ENCODE results near the gene CCDC85B.

The CCDC85B gene

DNA sequence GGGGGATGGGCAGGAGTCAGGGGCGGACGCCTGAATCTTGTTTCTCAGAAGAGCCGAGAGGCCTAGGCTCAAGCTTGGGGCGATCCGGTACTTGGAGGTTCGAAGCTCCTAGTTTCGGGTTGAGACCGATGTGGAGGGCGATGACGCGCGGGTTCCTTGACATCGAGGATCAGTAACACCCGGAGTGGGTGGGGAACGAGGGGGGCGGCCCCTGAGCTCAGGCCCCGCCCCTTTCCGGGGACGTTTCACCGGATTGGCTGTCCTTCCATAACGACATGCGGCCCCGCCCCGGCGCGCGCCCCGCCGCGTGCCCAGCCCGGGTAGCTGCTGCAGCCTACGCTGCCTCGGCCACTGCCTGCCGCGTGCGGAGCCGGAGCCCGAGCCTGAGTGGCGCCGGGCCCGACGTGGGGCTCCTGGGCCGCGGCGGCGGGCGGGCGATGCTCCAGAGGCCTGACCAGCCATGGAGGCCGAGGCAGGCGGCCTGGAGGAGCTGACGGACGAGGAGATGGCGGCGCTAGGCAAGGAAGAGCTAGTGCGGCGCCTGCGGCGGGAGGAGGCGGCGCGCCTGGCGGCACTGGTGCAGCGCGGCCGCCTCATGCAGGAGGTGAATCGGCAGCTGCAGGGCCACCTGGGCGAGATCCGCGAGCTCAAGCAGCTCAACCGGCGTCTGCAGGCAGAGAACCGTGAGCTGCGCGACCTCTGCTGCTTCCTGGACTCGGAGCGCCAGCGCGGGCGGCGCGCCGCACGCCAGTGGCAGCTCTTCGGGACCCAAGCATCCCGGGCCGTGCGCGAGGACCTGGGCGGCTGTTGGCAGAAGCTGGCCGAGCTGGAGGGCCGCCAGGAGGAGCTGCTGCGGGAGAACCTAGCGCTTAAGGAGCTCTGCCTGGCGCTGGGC is at the start of gene CCDC85B:
Gene CCDC85B (plus strand): TSS at position 350 of the 895 bp plus-strand sequence. CDS start 111 bp downstream, at position 461.
- TF ChIP-seq GATA2 (IDR thresholded peaks at IDR 0.05; ENCODE audit: low read depth, low read length) (no peak), GATA3 (IDR thresholded peaks at IDR 0.05; ENCODE audit: low read depth, low read length) (no peak)

DNA sequence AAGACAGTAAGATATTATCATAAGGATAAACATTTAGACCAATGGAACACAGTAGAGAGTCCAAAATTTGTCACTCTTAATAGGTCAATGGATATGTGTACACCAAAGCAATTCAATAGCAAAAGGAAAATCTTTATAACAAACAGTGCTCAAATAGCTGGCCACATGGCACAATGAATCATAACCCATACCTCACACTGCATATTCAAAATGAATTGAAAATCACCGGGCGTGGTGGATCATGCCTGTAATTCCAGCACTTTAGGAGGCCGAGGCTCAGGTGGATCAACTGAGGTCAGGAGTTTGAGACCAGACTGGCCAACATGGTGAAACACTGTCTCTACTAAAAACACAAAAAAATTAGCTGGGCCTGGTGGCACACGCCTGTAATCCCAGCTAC is 48.3 kb upstream of the CCDC85B start:
- TF ChIP-seq GATA2 (IDR thresholded peaks at IDR 0.05; ENCODE audit: low read depth, low read length), result no peak
- TF ChIP-seq GATA3 (IDR thresholded peaks at IDR 0.05; ENCODE audit: low read depth, low read length), result no peak

DNA sequence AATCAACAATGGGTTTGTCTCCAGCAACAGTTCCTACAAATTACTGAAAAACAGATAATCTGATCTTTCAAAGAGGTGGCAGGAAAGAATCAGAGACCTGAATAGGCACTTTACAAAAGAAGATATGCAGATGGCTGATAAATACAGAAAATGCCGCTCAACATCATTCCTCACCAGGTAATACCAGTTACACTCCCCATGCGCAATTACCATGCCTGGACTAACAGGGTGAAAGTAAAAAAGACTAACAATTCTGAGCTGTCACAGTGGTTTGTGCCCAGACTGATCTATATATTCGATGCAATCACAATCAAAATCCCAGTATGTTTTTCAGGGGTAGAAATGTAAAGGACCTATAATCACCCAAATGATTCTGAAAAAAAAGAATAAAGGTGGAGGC is 46.7 kb upstream of the CCDC85B start:
- TF ChIP-seq GATA3 (IDR thresholded peaks at IDR 0.05; ENCODE audit: low read depth, low read length) (no peak), GATA2 (IDR thresholded peaks at IDR 0.05; ENCODE audit: low read depth, low read length) (no peak)

DNA sequence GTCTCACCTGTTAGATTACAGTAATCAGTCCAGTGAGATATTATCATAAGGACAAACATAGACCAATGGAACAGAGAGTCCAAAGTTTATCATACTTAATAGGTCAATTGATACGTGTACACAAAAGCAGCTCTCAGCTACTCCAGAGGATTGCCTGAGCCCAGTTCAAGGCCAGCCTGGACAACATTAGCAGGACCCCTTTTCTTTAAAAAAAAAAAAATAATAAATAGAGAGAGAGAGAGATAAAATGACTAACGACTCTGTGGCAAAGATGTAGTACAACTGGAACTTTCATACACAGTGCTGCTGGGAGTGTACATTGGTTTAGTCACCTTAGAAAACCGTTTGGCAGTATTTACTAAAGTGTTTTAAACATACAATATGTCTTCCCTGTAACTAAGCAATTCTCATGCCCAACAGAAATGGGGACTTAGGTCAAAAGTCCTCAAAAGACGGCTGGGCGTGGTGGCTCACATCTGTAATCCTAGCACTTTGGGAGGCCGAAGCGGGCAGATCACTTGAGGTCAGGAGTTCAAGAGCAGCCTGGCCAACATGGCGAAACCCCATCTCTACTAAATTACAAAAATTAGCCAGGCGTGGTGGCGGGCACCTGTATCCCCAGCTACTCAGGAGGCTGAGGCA is 46.1 kb upstream of the CCDC85B start:
- no peak for TF ChIP-seq GATA2 (IDR thresholded peaks at IDR 0.05; ENCODE audit: low read depth, low read length)
- TF ChIP-seq GATA3 (IDR thresholded peaks at IDR 0.05; ENCODE audit: low read depth, low read length), result no peak

DNA sequence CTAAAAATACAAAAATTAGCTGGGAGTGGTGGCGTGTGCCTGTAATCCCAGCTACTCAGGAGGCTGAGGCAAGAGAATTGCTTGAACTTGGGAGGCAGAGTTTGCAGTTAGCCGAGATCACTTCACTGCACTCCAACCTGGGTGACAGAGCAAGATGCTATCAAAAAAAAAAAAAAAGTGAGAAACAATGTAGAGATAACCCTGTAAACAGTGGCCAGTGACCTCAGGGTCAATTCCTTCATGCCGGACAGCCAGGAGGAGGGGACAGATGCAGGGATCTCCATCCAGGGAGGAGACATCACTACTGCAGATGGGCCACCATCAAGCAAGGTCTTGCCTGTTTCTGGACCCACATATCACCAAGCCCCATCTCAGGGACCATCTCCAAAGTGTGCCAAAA is 42.7 kb upstream of the CCDC85B start:
- no peak for TF ChIP-seq GATA2 (IDR thresholded peaks at IDR 0.05; ENCODE audit: low read depth, low read length)
- no peak for TF ChIP-seq GATA3 (IDR thresholded peaks at IDR 0.05; ENCODE audit: low read depth, low read length)

DNA sequence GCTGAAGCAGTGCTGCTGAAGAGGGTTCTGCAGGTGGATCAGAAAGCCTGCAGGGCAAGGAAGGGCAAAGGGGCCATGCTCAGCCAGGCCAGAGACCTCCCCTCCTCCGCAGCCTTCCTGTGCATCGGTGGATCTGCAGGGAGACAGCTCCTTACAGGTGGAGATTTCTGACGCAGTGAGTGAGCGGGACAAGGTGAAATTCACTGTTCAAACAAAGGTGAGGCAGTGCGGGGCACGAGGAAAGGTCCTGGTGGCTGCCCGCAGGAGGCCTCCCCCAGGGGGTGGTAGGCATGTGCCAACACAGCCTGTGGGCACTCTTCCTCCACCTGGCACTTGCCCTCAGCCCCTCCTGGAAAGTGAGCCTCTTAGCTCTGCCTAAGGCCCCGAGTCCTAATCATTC is 41.1 kb upstream of the CCDC85B start:
- no peak for TF ChIP-seq GATA2 (IDR thresholded peaks at IDR 0.05; ENCODE audit: low read depth, low read length)
- no peak for TF ChIP-seq GATA3 (IDR thresholded peaks at IDR 0.05; ENCODE audit: low read depth, low read length)

DNA sequence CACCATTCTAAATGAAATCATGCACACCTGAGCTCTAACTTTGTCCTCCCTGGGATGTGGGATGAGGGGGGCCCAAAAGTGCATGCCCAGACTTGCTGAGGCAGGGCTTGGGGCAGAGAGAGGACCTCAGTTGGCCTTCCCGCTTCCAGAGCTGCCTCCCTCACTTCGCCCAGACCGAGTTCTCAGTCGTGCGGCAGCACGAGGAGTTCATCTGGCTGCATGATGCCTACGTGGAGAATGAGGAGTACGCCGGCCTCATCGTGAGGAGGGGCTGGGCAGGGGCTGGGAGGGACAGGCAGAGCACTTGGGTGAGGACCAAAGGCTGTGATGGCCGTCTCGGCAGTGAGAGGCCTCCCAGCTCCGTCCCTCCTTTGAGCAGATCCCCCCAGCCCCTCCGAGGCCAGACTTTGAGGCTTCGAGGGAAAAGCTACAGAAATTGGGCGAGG is 40.7 kb upstream of the CCDC85B start:
- TF ChIP-seq GATA3 (IDR thresholded peaks at IDR 0.05; ENCODE audit: low read depth, low read length), result no peak
- TF ChIP-seq GATA2 (IDR thresholded peaks at IDR 0.05; ENCODE audit: low read depth, low read length), result no peak

DNA sequence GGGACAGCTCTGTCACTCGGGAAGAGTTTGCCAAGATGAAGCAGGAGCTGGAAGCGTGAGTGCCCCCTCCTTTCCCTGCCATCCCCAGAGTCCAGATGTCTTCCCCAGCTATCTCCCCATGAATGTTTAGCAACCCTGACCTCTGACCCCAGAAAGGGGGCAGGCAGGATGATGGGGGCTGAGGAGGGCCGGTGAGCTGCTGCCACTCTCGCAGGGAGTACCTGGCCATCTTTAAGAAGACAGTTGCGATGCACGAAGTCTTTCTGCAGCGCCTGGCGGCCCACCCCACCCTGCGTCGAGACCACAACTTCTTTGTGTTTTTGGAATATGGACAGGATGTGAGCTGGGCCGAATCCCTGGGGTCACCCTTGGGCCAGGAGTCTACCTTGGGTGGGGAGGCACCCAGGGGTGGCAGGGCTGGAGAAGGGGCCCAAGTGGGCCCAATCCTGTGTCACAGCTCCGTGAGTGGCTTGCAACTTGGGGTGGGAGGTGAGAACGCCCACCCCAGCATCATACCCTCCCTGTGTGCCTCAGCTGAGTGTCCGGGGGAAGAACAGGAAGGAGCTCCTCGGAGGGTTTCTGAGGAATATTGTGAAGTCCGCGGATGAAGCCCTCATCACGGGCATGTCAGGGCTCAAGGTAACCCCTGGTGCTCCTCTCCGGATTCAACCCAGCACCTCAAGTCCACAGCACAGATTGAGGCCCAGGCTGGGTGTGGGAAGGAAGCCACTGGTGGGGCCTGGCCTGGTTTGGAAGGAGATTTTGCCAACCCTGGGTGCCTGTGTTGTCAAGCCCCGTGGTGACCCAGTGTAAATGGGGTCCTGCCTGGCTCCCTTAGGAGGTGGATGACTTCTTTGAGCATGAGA is 40.0 kb upstream of the CCDC85B start:
- TF ChIP-seq GATA3 (IDR thresholded peaks at IDR 0.05; ENCODE audit: low read depth, low read length) (no peak), GATA2 (IDR thresholded peaks at IDR 0.05; ENCODE audit: low read depth, low read length) (no peak)

DNA sequence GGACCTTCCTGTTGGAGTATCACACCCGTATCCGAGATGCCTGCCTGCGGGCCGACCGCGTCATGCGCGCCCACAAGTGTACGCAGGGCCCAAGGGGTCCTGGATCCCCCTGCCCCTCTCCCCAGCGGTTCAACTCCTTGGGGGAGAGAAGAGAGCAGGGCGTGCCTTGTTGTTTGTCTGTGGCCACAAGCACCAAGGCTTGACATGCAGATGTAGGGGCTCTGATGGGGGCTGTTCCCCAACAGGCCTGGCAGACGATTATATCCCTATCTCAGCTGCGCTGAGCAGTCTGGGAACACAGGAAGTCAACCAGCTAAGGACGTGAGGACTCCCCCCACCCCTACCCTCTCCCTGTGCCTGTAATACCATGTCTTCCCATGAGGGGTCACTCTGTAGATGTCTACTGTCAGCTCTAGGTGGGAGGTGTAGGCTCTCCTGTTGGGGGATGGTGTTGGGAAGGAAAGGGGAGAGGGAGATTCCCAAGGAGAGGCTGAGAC is 39.3 kb upstream of the CCDC85B start:
- no peak for TF ChIP-seq GATA3 (IDR thresholded peaks at IDR 0.05; ENCODE audit: low read depth, low read length)
- TF ChIP-seq GATA2 (IDR thresholded peaks at IDR 0.05; ENCODE audit: low read depth, low read length), result no peak

DNA sequence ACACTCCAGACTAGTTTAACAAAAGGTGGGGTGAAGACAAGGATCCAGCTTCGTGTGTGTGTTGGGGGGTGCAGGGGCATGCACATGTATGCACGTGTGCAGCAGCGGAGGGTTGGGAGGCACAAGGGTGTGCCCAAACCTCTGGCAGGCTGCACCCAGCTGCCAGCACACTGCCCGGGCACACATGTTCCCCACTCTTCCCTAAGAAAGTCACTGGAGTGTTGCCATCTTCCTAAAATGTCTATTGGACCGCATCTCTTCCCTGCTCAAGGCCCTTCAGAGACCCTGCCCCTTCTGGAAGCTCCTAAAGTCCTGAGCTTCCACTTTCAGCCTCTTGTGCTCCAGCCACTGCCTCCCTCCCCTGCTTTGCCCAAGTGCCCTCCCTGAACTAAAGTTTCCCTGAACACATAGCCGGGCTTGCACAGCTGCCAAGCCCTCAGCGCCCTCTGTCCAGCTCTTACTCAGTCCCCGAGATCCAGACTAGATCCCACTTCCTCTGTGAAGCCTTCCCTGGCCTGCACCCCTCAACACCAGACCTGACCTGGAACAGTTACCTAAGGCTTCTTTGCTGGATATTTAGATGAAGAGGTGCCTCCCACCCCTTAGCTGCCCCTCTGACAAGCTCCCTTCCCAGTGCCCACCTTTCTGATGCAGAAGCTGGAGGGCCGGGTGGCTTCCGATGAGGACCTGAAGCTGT is 38.5 kb upstream of the CCDC85B start:
- TF ChIP-seq GATA2 (IDR thresholded peaks at IDR 0.05; ENCODE audit: low read depth, low read length) (no peak), GATA3 (IDR thresholded peaks at IDR 0.05; ENCODE audit: low read depth, low read length) (no peak)

DNA sequence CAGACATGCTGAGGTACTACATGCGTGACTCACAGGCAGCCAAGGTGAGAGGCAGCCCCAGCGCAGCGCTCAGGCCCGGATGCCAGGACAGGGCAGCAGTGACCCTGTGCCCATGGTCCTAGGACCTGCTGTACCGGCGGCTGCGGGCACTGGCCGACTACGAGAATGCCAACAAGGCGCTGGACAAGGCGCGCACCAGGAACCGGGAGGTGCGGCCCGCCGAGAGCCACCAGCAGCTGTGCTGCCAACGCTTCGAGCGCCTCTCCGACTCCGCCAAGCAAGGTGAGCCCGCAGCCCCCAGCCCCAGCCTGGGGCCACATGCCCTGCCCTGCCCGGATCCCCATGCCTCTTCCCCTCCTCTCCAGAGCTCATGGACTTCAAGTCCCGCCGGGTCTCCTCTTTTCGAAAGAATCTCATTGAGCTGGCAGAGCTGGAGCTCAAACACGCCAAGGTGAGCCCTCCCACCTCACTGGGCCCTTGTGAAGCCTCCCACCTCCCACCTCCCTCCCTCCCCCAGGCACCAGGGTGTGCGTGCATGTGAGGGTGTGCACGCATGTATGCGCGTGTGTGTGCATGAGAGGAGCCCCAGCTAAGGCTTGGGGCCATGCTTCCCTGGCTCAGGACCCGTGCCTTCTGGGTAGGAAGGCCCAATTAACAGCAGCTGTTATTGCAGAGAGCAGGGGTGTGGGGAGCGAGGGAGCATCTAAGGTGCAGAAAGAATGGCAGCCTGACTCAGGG is 37.8 kb upstream of the CCDC85B start:
- TF ChIP-seq GATA2 (IDR thresholded peaks at IDR 0.05; ENCODE audit: low read depth, low read length) (no peak), GATA3 (IDR thresholded peaks at IDR 0.05; ENCODE audit: low read depth, low read length) (no peak)

DNA sequence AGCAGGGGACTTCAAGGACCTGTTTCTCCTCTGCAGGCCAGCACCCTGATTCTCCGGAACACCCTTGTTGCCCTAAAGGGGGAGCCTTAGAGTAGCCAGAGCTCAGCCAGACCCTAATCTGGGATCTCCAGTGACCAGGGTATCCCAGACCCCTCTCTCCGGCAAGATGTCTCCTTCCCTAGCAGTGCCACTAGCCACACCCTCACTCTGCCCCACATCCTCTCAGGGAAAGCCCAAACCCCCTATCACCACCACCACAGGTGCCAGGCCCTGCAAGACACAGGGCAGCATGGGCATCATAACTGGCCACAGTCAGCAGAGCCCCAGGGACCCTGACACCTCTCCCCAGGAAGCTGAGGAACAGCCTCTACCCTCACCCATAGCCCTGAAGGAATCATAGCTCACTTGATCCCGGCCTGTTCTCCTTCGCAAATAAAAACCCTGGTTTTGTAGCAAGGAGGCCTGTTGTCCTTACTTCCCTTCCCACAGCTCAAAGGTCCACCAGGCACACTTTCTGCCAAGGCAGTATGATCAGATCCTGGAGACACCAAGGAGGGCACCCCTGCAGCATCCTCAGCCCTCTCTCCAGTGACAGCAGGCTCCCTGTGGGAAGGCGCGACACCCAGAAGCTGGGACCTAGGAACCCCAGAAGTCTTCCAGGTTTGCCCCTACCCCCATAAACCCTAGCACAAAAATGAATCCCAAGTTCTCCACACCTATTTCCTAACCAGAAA is 37.1 kb upstream of the CCDC85B start:
- TF ChIP-seq GATA2 (IDR thresholded peaks at IDR 0.05; ENCODE audit: low read depth, low read length), result no peak
- TF ChIP-seq GATA3 (IDR thresholded peaks at IDR 0.05; ENCODE audit: low read depth, low read length), result no peak

Data from SH-SY5Y (cell line).